C4-2B (cell line): Measurements from ENCODE around the gene CAMTA1.

Experiments
- CTCF ChIP-seq: fragments of 450-650 bp; conservative IDR thresholded peaks from 2 replicates; pipeline ENCODE4 v1.5.1; 2017; ENCODE audit warnings: mild to moderate bottlenecking
- ZFX ChIP-seq: fragments of 450-650 bp; IDR thresholded peaks from 2 replicates; pipeline ENCODE4 v1.6.1; 2017

DNA sequence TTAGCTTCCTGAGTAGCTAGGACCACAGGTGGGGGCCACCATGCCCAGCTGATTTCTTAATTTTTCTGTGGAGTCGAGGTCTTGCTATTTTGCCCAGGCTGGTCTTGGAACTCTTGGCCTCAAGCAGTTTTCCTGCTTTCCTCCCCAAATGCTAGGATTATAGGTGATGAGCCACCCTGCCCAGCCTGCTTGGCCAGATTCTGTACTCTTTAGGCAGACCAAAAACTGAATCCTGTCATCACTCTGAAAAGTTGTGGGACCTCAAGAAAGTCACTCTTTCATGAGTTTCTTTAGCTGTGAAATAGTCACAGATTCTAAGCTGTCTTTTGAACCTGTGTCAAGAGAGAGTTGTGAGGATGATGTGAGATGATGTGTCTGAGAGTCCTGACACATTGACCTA is 105.4 kb downstream of the CAMTA1 start:
- TF ChIP-seq CTCF (no peak), ZFX (no peak)
